ENCODE results near the gene DDX1. TPM values are rescaled to one million over a fixed set of nuclear protein-coding genes. Genes with fewer than 3 reads are reported as not detected.

Gene DDX1
- polyA plus RNA-seq, 2 donors, result 40.8 to 70.0 TPM

DNA sequence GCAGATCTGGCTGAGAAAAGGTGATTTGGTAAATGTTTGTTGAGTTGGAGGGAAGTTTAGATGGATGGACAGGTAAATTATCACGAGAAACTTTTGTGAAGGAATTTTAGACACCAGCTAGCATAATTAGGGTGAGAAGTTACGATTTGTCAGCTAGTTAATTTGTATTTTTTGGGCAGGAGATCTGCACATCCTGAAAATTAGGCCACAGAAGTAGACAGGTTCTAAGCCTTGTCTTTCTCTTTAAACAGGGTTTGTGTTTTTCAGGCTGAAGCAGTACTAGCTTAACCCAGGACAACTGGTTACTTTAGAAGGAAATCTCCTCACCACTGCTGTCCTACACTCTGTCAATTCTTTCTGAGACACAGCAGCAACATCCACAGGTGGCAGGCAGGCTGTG is 49.1 kb downstream of the DDX1 start:
- peaks cover 2 to 3% of the 10 kb centered on the region in 2 donors for H3K9me3 ChIP-seq (ENCODE audit: control insufficient read depth in 2 of 2, insufficient read depth in 1 of 2, low read depth in 1 of 2, low read length in 1 of 2)
- H3K36me3 ChIP-seq (ENCODE audit: control insufficient read depth in 2 of 2, insufficient read depth in 2 of 2, low read length in 1 of 2), result peaks cover 0 to 6% of the 10 kb centered on the region in 2 donors
- H3K27ac ChIP-seq (ENCODE audit: low read depth in 2 of 2, low read length in 1 of 2), result no peak overlapping the region
- no peaks in the 10 kb centered on the region for H3K27me3 ChIP-seq (ENCODE audit: control insufficient read depth in 1 of 2, insufficient read depth in 2 of 2, low read length in 2 of 2)
- 90% methylated on average over 2 of the region's 2 CpGs for WGBS, 2 donors
- no peak overlapping the region for H3K4me3 ChIP-seq (ENCODE audit: low read depth in 1 of 2, low read length in 2 of 2)
- H3K4me1 ChIP-seq (ENCODE audit: control insufficient read depth in 2 of 2, insufficient read depth in 2 of 2, low read length in 1 of 2), result no peaks in the 10 kb centered on the region

DNA sequence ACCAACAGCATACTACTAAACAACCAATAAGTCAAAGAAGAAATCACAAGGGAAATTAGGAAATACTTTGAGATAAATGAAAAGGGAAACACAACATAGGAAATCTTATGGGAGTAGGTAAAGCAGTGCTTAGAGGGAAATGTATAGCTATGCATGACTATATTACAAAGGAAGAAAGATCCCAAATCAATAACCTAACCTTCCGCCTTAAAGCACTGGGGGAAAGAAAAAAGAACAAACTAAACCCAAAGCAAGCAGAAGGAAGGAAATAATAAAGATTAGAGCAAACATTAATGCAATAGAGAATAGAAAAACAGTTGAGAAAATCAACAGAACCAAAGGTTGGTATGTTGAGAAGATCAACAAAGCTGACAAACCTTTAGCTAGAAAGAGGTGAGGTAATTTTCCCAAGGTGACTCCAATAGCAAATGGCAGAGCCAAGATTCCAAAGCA is 49.9 kb downstream of the DDX1 start:
- Histone ChIP-seq H3K9me3 (ENCODE audit: control insufficient read depth in 2 of 2, insufficient read depth in 1 of 2, low read depth in 1 of 2, low read length in 1 of 2) (peaks cover 2 to 3% of the 10 kb centered on the region in 2 donors), H3K4me3 (ENCODE audit: low read depth in 1 of 2, low read length in 2 of 2) (no peak overlapping the region), H3K4me1 (ENCODE audit: control insufficient read depth in 2 of 2, insufficient read depth in 2 of 2, low read length in 1 of 2) (no peaks in the 10 kb centered on the region), H3K36me3 (ENCODE audit: control insufficient read depth in 2 of 2, insufficient read depth in 2 of 2, low read length in 1 of 2) (peaks cover 0 to 3% of the 10 kb centered on the region in 2 donors), H3K27me3 (ENCODE audit: control insufficient read depth in 1 of 2, insufficient read depth in 2 of 2, low read length in 2 of 2) (no peaks in the 10 kb centered on the region), H3K27ac (ENCODE audit: low read depth in 2 of 2, low read length in 1 of 2) (no peak overlapping the region)
- 96 to 97% methylated on average over 1 of the region's 1 CpG for WGBS, 2 donors

- no peak overlapping the region for H3K27ac ChIP-seq (ENCODE audit: low read depth in 2 of 2, low read length in 1 of 2)
- H3K9me3 ChIP-seq (ENCODE audit: control insufficient read depth in 2 of 2, insufficient read depth in 1 of 2, low read depth in 1 of 2, low read length in 1 of 2), result peaks cover 2 to 3% of the 10 kb centered on the region in 2 donors
- H3K4me3 ChIP-seq (ENCODE audit: low read depth in 1 of 2, low read length in 2 of 2), result no peak overlapping the region
- H3K27me3 ChIP-seq (ENCODE audit: control insufficient read depth in 1 of 2, insufficient read depth in 2 of 2, low read length in 2 of 2), result no peaks in the 10 kb centered on the region
- no peaks in the 10 kb centered on the region for H3K4me1 ChIP-seq (ENCODE audit: control insufficient read depth in 2 of 2, insufficient read depth in 2 of 2, low read length in 1 of 2)
- peaks cover 0 to 3% of the 10 kb centered on the region in 2 donors for H3K36me3 ChIP-seq (ENCODE audit: control insufficient read depth in 2 of 2, insufficient read depth in 2 of 2, low read length in 1 of 2)
- 89% methylated on average over 12 of the region's 12 CpGs for WGBS, 2 donors
Observed at GRCh38 chr2:15642011-15642814, 50.5 kb downstream of the DDX1 start.

GRCh38 chr2:15642815-15643500 is 51.3 kb downstream of the DDX1 start:
- H3K27me3 ChIP-seq (ENCODE audit: control insufficient read depth in 1 of 2, insufficient read depth in 2 of 2, low read length in 2 of 2), result no peaks in the 10 kb centered on the region
- no peaks in the 10 kb centered on the region for H3K4me1 ChIP-seq (ENCODE audit: control insufficient read depth in 2 of 2, insufficient read depth in 2 of 2, low read length in 1 of 2)
- WGBS, 2 donors, result 87 to 94% methylated on average over 13 of the region's 13 CpGs
- peaks cover 0 to 3% of the 10 kb centered on the region in 2 donors for H3K36me3 ChIP-seq (ENCODE audit: control insufficient read depth in 2 of 2, insufficient read depth in 2 of 2, low read length in 1 of 2)
- no peak overlapping the region for H3K27ac ChIP-seq (ENCODE audit: low read depth in 2 of 2, low read length in 1 of 2)
- H3K4me3 ChIP-seq (ENCODE audit: low read depth in 1 of 2, low read length in 2 of 2), result no peak overlapping the region
- H3K9me3 ChIP-seq (ENCODE audit: control insufficient read depth in 2 of 2, insufficient read depth in 1 of 2, low read depth in 1 of 2, low read length in 1 of 2), result peaks cover 2 to 3% of the 10 kb centered on the region in 2 donors

- Histone ChIP-seq H3K4me3 (ENCODE audit: low read depth in 1 of 2, low read length in 2 of 2) (no peak overlapping the region), H3K4me1 (ENCODE audit: control insufficient read depth in 2 of 2, insufficient read depth in 2 of 2, low read length in 1 of 2) (no peaks in the 10 kb centered on the region), H3K27ac (ENCODE audit: low read depth in 2 of 2, low read length in 1 of 2) (no peak overlapping the region), H3K36me3 (ENCODE audit: control insufficient read depth in 2 of 2, insufficient read depth in 2 of 2, low read length in 1 of 2) (peaks cover 0 to 3% of the 10 kb centered on the region in 2 donors), H3K27me3 (ENCODE audit: control insufficient read depth in 1 of 2, insufficient read depth in 2 of 2, low read length in 2 of 2) (no peaks in the 10 kb centered on the region), H3K9me3 (ENCODE audit: control insufficient read depth in 2 of 2, insufficient read depth in 1 of 2, low read depth in 1 of 2, low read length in 1 of 2) (peaks cover 2 to 3% of the 10 kb centered on the region in 2 donors)
- WGBS, 2 donors, result 90 to 93% methylated on average over 4 of the region's 4 CpGs
Observed at GRCh38 chr2:15643791-15644585, 52.3 kb downstream of the DDX1 start.

DNA sequence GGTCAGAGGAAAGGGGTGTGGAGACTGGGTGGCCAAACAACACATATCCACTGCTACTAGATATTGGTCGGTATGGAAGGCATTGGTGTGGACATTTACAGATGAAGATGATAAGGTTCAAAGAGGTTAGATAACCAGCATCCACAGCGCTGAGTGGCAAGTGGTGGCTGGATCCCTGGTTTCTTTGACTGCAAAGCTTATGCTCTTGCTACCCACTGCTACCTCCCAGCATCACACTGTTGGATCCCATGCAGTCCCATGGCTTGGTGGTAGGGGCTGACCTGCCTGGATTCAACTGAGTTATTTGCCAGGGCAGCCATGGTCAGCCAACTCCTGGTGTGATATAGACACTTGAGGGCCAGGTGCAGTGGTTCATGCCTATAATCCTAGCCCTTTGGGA is 53.6 kb downstream of the DDX1 start:
- Histone ChIP-seq H3K27me3 (ENCODE audit: control insufficient read depth in 1 of 2, insufficient read depth in 2 of 2, low read length in 2 of 2) (no peaks in the 10 kb centered on the region), H3K4me1 (ENCODE audit: control insufficient read depth in 2 of 2, insufficient read depth in 2 of 2, low read length in 1 of 2) (no peaks in the 10 kb centered on the region), H3K27ac (ENCODE audit: low read depth in 2 of 2, low read length in 1 of 2) (no peak overlapping the region), H3K4me3 (ENCODE audit: low read depth in 1 of 2, low read length in 2 of 2) (no peak overlapping the region), H3K36me3 (ENCODE audit: control insufficient read depth in 2 of 2, insufficient read depth in 2 of 2, low read length in 1 of 2) (peaks cover 0 to 3% of the 10 kb centered on the region in 2 donors), H3K9me3 (ENCODE audit: control insufficient read depth in 2 of 2, insufficient read depth in 1 of 2, low read depth in 1 of 2, low read length in 1 of 2) (peaks cover 2 to 3% of the 10 kb centered on the region in 2 donors)
- WGBS, 2 donors, result 89 to 90% methylated on average over 2 of the region's 2 CpGs

- Histone ChIP-seq H3K4me1 (ENCODE audit: control insufficient read depth in 2 of 2, insufficient read depth in 2 of 2, low read length in 1 of 2) (no peaks in the 10 kb centered on the region), H3K9me3 (ENCODE audit: control insufficient read depth in 2 of 2, insufficient read depth in 1 of 2, low read depth in 1 of 2, low read length in 1 of 2) (peaks cover 2 to 3% of the 10 kb centered on the region in 2 donors), H3K36me3 (ENCODE audit: control insufficient read depth in 2 of 2, insufficient read depth in 2 of 2, low read length in 1 of 2) (peaks cover 0 to 2% of the 10 kb centered on the region in 2 donors), H3K27me3 (ENCODE audit: control insufficient read depth in 1 of 2, insufficient read depth in 2 of 2, low read length in 2 of 2) (no peaks in the 10 kb centered on the region), H3K4me3 (ENCODE audit: low read depth in 1 of 2, low read length in 2 of 2) (no peak overlapping the region), H3K27ac (ENCODE audit: low read depth in 2 of 2, low read length in 1 of 2) (no peak overlapping the region)
- WGBS, 2 donors, result 82 to 85% methylated on average over 9 of the region's 9 CpGs
Observed at GRCh38 chr2:15645720-15646385, 54.2 kb downstream of the DDX1 start.

GRCh38 chr2:15646661-15647060 is 55.0 kb downstream of the DDX1 start:
- Histone ChIP-seq H3K4me3 (ENCODE audit: low read depth in 1 of 2, low read length in 2 of 2) (no peak overlapping the region), H3K9me3 (ENCODE audit: control insufficient read depth in 2 of 2, insufficient read depth in 1 of 2, low read depth in 1 of 2, low read length in 1 of 2) (peaks cover 0 to 3% of the 10 kb centered on the region in 2 donors), H3K27ac (ENCODE audit: low read depth in 2 of 2, low read length in 1 of 2) (no peak overlapping the region), H3K27me3 (ENCODE audit: control insufficient read depth in 1 of 2, insufficient read depth in 2 of 2, low read length in 2 of 2) (no peaks in the 10 kb centered on the region), H3K36me3 (ENCODE audit: control insufficient read depth in 2 of 2, insufficient read depth in 2 of 2, low read length in 1 of 2) (no peaks in the 10 kb centered on the region), H3K4me1 (ENCODE audit: control insufficient read depth in 2 of 2, insufficient read depth in 2 of 2, low read length in 1 of 2) (no peaks in the 10 kb centered on the region)
- 93 to 97% methylated on average over 6 of the region's 6 CpGs for WGBS, 2 donors
